RWPE1 (cell line): Measurements from ENCODE around the gene CCDC170.

Source experiments
- CTCF ChIA-PET: fragments of 350-600 bp; sonication (Branson Sonifier 250); formaldehyde crosslinking; extraction: SDS; loops from one replicate; lab custom pipeline; 2021; lab: Yijun Ruan, JAX
- POLR2A ChIA-PET: fragments of 400-600 bp; formaldehyde crosslinking; extraction: SDS; loops from one replicate; lab custom pipeline; 2020; ENCODE audit warnings: antibody characterized with exemption; ENCODE audit not compliant: low non-redundant PET; lab: Yijun Ruan, JAX
- DNase-seq: peaks from one replicate; pipeline ENCODE4 v3.0.0; 2012; ENCODE audit warnings: low spot score
- H3K27ac ChIP-seq: fragments of 450-650 bp; 2 replicates; pipeline ENCODE4 v1.5.1; 2017
- CTCF ChIP-seq: fragments of 450-650 bp; conservative IDR thresholded peaks from 2 replicates; pipeline ENCODE4 v1.5.1; 2017; ENCODE audit warnings: low read depth, mild to moderate bottlenecking

CCDC170 gene

GRCh38 chr6:151498327-151498726 lies 4.5 kb downstream of the CCDC170 start:
- DNase-seq: no peak
- TF ChIP-seq CTCF: no peak
- POLR2A ChIA-PET: no interaction called here
- CTCF ChIA-PET: interaction anchor here (0.5 kb wide), 1 partner anchor 683 kb away, joined by 3 read pairs; no protein-coding TSS in a partner anchor
- H3K27ac ChIP-seq: no peak overlapping the region

- ChIA-PET CTCF (no interaction called here), POLR2A (no interaction called here)
- no peak for TF ChIP-seq CTCF
- no peak overlapping the region for H3K27ac ChIP-seq
- DNase-seq: no peak
Measured at GRCh38 chr6:151499551-151499950, 5.7 kb downstream of the CCDC170 start.

- POLR2A ChIA-PET: no interaction called here
- TF ChIP-seq CTCF: no peak
- CTCF ChIA-PET: interaction anchor here (0.6 kb wide), 1 partner anchor 1958 kb away, joined by 3 read pairs; no protein-coding TSS in a partner anchor
- H3K27ac ChIP-seq: no peak overlapping the region
- DNase-seq: no peak
Measured at GRCh38 chr6:151501511-151502136, 7.8 kb downstream of the CCDC170 start.

- POLR2A ChIA-PET: no interaction called here
Measured at GRCh38 chr6:151502499-151502898, 8.7 kb downstream of the CCDC170 start.

GRCh38 chr6:151506761-151507160 lies 12.9 kb downstream of the CCDC170 start:
- no peak overlapping the region for H3K27ac ChIP-seq
- POLR2A ChIA-PET: no interaction called here
- CTCF ChIA-PET: no interaction called here
- DNase-seq: no peak
- no peak for TF ChIP-seq CTCF

More at GRCh38 chr6:151502499-151502898, 8.7 kb downstream of the CCDC170 start:
- TF ChIP-seq CTCF: no peak
- CTCF ChIA-PET: no interaction called here
- no peak overlapping the region for H3K27ac ChIP-seq
- DNase-seq: peak; percentile 33

GRCh38 chr6:151509048-151509447 lies 15.2 kb downstream of the CCDC170 start:
- TF ChIP-seq CTCF: no peak
- no peak for DNase-seq
- ChIA-PET CTCF (interaction anchor here (0.6 kb wide), 1 partner anchor 779 kb away, joined by 4 read pairs; no protein-coding TSS in a partner anchor), POLR2A (no interaction called here)
- no peak overlapping the region for H3K27ac ChIP-seq
